Stimulated activated CD4-positive, alpha-beta T cell treated with anti-CD3 and anti-CD28 coated beads, Interleukin-1b, Interleukin-23, amount 100 ng/mL, for 24 hours (primary cell): ENCODE results near the gene AMBRA1.

ENCODE experiments used
- DNase-seq, 4 experiments: peaks; one replicate each; pipeline ENCODE4 v3.0.0-alpha.2; 2020; ENCODE audit warnings: low read depth in 4 of 4, low spot score in 1 of 4

AMBRA1 gene

GRCh38 chr11:46480166-46480726 lies 113.6 kb downstream of the AMBRA1 start:
- no peak for DNase-seq

DNA sequence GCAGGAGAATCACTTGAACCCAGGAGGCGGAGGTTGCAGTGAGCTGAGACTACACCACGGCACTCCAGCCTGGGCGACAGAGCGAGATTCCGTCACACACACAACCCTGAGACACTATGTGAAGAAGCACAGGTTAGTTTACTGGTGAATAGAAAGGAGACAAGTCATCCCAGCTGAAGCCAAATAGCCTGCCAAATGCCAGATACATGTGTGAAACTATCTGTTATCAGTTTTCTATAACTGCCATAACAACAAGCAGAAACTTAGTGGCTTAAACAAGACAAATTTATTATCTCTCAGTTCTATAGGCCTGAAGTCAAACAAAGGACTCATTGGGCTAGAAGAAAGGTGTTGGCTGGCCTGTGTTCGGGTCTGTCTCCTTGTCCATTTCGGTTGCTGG lies 114.2 kb downstream of the AMBRA1 start:
- DNase-seq: no peak

DNA sequence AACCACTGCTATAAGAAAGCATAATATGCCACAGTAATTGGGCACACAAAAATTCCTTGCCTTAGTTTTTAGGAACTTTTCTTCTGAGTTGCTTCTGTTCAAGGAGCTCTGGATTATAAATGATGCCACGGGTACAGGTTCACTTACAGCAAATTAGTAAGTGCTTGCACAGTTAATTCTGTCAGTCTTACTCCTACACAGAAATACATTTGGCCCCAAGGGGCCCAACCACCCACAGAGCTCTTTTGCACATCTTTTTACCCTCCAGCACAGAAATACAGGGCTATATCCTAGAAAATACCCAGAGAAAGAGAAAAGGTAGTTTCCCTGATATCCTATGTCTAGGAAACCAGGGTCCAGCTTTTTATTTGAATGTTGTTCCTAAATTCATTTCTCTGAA lies 115.6 kb downstream of the AMBRA1 start:
- no peak for DNase-seq

DNA sequence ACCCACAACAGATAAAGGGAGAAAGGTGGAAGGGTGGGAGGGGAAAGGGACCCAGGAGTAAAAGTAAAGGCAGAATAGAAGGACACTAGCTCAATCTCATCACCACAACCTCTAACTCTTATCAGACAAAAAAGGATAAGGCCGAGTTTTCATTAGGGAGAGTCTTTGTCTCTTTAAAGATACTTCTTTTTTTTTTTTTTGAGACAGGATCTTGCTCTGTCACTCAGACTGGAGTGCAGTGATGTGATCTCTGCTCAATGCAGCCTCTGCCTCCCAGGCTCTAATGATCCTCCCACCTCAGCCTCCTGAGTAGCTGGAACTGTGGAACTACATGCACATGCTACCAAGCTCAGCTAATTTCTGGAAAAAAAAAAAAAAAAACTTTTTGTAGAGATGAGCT lies 116.7 kb downstream of the AMBRA1 start:
- no peak for DNase-seq

DNA sequence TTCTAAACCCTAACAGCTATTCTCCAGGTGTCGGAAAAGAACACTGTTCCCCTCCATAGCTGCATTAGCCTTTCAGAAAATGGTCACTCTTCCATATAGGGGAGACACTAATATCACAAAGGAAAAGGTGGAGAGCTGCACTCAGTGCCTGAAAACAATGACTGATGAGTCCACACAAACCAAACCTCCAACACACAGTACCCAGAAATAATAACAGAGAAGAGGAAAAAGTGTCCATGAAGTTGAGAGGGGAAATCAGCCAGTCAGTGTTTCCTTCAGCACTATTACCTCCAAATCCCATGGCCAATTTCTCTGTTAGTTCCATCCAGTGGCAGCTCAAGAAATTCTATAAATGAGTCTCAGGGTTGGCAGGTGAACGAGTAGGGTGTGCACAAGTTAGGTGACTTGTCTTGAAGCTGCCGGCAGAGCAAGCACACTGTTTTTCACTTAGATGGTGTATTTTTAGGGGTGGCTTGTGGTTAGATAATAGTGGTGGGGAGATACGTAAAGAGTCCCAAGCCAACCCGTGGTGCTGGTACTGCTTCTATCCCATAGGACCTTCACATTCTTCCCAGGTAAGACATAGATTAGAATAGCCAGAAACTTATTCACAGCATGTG lies 117.8 kb downstream of the AMBRA1 start:
- no peak for DNase-seq

DNA sequence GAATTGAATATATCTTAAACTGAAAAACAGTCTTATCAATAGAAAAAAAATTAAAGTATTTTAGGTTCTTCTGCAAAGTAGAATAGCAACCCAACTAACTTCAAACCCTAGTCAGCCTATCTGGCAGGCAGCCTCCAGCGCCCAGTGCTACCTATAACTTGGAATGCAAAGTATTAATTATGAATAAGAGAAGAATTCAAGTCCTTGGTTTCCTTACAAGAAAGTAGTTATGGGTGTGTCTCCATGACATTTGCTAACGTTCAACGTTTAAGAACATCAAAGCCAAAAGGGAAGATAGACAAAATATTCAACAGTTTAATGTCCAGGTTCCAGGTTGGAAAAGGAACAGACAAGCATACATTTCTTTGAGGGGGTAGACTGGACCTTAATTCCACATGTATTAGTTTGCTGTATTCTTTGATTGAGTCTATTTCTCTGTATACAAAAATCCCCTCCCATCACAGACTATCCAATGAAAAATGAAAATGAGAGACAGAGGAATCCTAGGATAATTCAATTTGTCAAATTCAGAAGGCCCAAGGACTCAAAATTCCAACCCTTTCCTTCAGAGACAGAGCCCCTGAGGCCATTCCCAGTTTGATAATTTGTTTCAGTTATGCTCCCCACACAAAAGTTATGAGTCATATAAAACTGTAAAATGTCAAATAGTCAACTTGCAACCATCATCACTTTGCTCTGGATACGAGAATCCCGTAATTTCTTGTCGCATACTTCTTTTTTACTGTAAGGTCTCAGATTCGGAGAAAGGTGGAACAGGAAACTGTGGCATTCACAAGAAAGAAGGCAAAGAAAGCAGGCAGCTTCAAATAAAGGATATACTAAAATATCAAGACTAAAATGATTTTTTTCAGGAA lies 118.5 kb downstream of the AMBRA1 start:
- no peak for DNase-seq

- DNase-seq: no peak
Measured at GRCh38 chr11:46472662-46472994, 121.2 kb downstream of the AMBRA1 start.

- no peak for DNase-seq
Measured at GRCh38 chr11:46471943-46472661, 121.7 kb downstream of the AMBRA1 start.

DNA sequence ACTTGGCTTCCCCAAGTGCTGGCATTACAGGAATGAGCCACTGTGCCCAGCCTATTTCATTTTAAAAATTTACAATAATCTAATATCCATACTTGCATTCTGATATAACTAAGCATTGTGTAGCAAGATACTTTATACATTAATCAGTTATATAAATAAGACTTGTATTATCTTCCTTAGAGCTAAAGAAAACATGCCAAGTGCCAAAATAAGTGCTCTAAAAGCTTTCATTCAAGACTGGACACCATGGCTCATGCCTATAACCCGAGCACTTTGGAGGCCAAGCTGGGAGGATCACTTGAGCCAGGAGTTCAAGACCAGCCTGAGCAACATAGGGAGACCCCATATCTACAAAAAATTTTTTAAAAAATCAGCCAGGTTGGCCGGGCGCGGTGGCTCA lies 123.9 kb downstream of the AMBRA1 start:
- no peak for DNase-seq

DNA sequence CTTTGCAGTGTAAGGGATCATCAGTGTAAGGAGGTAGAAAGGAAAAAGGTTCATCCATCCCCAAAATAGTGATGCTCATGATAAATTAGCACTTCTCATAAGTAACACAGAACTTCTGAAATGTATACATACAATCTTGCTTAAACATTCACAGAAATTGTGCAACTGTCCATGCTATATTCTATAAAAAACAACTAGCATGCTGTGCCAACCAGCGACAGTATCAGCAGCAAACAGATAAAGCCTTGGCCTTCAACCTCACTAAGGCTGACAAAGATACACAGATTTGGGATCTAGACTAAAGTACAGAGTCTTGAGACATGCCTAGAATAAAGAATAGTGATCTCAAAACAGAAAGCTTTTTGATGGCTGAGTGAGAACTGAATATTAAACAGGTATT lies 128.1 kb downstream of the AMBRA1 start:
- DNase-seq: no peak

DNA sequence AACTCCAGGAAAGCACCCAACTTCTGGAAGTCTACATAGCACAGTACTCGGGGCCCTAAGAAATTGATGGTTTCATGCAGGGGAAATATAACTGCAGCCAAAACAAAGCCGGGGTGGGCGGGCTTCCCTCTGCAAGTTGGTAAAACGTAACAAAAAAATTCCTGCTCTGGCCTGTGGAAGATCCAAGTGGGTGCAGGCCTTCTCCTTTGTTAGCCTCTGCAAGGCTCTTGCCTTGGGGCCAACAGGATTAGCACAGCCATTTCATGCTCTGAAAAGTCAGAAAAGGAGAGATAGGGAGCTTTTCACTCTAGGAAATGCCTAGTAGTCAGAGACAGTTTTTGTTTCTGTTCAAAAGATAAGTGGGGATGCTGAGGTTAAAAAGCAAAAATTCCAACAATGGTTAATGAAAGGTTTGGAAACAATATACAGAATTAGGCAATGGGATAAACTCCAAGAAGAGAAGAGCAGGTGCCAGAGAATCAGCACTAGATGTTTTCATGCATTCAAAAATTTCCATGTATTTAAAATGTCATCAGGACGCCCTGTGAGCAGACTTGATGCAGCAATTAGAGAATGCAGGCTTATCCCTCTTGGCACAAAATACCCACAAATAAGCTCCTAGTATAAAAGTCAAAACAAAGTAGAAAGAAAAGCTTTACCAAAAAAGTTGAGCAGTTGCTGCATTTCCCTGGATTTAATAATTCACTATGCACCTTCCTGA lies 130.0 kb downstream of the AMBRA1 start:
- no peak for DNase-seq

GRCh38 chr11:46461461-46461927 lies 132.3 kb downstream of the AMBRA1 start:
- no peak for DNase-seq

DNA sequence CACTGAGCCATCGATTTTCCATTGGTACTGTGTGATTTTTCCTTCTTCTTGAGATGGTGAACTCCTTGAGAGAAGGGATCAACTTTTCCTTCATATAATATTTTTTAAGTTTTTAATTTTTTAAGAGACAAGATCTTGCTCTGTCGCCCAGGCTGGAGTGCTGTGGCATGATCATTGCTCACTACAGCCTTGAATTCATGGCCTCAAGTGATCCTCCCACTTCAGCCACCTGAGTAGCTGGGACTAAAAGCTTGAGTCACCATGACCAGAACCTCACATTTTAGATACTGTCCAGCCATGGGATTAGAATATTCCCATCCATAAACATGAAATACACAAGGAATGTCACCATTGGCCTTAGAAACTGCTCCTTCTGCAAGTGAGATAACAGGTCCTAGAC lies 135.3 kb downstream of the AMBRA1 start:
- no peak for DNase-seq

DNA sequence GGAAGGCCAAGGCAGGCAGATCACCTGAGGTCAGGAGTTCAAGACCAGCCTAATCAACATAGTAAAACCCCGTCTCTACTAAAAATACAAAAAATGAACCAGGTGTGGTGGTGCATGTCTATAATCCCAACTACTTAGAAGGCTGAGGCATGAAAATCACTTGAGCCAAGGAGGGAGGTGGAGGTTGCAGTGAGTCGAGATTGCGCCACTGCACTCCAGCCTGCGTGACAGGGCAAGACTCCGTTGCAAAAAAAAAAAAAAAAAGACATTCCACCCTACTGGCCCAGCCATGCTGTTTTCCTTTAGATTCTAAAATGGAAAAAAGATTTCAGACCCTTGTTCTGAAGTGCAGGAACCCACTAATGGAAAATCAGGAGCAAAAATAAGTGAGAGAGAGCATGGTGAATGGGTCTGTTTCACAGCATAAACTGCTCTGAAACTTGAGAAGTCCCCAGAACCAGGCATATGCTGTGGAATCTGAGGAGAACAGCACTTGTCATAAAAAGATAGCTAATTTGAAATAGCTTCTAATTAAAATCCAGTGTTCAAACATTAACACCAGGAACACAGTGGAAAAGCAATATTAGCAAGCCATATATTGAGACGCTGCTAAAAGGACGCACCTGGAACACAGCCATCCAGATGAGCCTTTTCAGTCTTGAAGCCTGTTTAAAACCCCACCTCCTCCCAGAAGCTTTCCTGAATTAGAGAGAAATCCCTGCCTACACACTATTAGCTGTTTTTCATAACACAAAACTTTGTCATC lies 136.0 kb downstream of the AMBRA1 start:
- no peak for DNase-seq

DNA sequence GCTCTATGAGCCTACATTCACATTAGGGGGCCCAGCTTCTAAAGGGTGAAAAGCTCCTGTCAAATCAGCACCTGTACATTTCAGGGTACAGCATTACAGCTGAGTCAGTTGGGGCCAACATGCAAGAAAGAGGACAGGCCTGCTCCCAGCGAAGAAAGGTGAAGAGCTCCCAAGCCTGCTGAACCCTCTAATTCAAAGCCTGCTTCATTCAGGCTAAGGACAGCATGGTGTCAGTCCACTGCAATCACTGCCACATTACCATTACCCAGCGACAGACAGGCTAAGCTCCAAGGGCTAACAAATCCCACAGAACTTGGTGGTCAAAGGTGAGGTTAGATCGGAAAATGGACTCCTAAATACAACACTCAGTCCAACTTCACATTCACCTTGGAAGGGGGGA lies 136.8 kb downstream of the AMBRA1 start:
- DNase-seq: no peak

- no peak for DNase-seq
Measured at GRCh38 chr11:46456269-46457001, 137.4 kb downstream of the AMBRA1 start.

DNA sequence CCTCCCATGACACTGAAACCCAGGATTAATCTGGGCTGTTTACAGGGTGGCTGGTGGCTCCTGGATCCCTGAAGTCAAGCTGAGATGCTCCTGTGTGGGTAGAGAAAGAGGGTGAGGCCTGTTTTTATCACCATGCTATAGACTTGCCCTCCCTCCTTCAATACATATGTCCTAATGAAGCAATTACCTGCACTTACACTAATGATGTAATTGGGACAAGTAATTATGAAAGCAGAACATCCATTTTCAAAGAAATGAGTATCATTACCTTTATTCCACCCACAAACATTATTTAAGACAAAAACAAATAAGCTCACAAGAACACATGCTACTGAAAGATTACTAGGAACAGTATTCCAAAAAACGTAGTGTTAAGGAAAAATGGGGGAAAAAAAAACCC lies 138.0 kb downstream of the AMBRA1 start:
- DNase-seq: no peak

- DNase-seq: no peak
Measured at GRCh38 chr11:46452918-46453517, 140.8 kb downstream of the AMBRA1 start.

- no peak for DNase-seq
Measured at GRCh38 chr11:46451759-46452158, 142.1 kb downstream of the AMBRA1 start.
